GM23248 (cell line): ENCODE results near the gene MAP4K1. TPM values are rescaled to one million over a fixed set of nuclear protein-coding genes. Genes with fewer than 3 reads are reported as not detected.
A peak's percentile ranks its signal among the peaks of the same experiment; 100 is the strongest.

Source experiments
- DNase-seq: peaks from one replicate; pipeline ENCODE4 v3.0.0-alpha.2; 2015
- H2AFZ ChIP-seq: fragments of 200-600 bp; sonication (generic); 2 replicates; pipeline ENCODE4 v1.6.1; 2016; ENCODE audit warnings: antibody characterized with exemption
- H3F3A ChIP-seq: fragments of 200-600 bp; sonication (generic); 2 replicates; pipeline ENCODE4 v1.6.1; 2016; ENCODE audit warnings: mild to moderate bottlenecking, antibody characterized with exemption, mixed run types; ENCODE audit not compliant: insufficient read depth
- H3K27ac ChIP-seq: fragments of 200-600 bp; sonication (generic); 2 replicates; pipeline ENCODE4 v1.5.1; 2016; ENCODE audit warnings: mild to moderate bottlenecking
- H3K27me3 ChIP-seq: fragments of 200-600 bp; sonication (generic); replicated peaks from 2 replicates; pipeline ENCODE4 v1.6.1; 2016; ENCODE audit warnings: mild to moderate bottlenecking; ENCODE audit not compliant: insufficient read depth
- H3K36me3 ChIP-seq: fragments of 200-600 bp; sonication (generic); 2 replicates; pipeline ENCODE4 v1.6.1; 2016; ENCODE audit warnings: low read depth, mild to moderate bottlenecking
- H3K4me1 ChIP-seq: fragments of 200-600 bp; sonication (generic); 2 replicates; pipeline ENCODE4 v1.6.1; 2016; ENCODE audit warnings: mild to moderate bottlenecking; ENCODE audit not compliant: insufficient read depth
- H3K4me2 ChIP-seq: fragments of 200-600 bp; sonication (generic); one replicate; pipeline ENCODE4 v1.6.1; 2016; ENCODE audit warnings: mild to moderate bottlenecking; ENCODE audit not compliant: unreplicated experiment
- H3K4me3 ChIP-seq: fragments of 200-600 bp; sonication (generic); 2 replicates; pipeline ENCODE4 v1.5.1; 2016; ENCODE audit warnings: mild to moderate bottlenecking
- H3K79me2 ChIP-seq: fragments of 200-600 bp; sonication (generic); 2 replicates; pipeline ENCODE4 v1.6.1; 2016; ENCODE audit warnings: mild to moderate bottlenecking; ENCODE audit not compliant: insufficient read depth
- H3K9ac ChIP-seq: fragments of 200-600 bp; sonication (generic); 2 replicates; pipeline ENCODE4 v1.6.1; 2016; ENCODE audit warnings: mild to moderate bottlenecking
- H3K9me2 ChIP-seq: fragments of 200-600 bp; sonication (generic); 2 replicates; pipeline ENCODE4 v1.6.1; 2016; ENCODE audit warnings: mixed run types, mild to moderate bottlenecking, moderate library complexity; ENCODE audit not compliant: insufficient read depth
- H3K9me3 ChIP-seq: fragments of 200-600 bp; sonication (generic); one replicate; pipeline ENCODE4 v1.6.1; 2017; ENCODE audit warnings: low read depth
- H4K20me1 ChIP-seq: fragments of 200-600 bp; sonication (generic); 2 replicates; pipeline ENCODE4 v1.6.0; 2016; ENCODE audit not compliant: insufficient read depth
- EZH2 ChIP-seq: fragments of 200-600 bp; sonication (generic); IDR thresholded peaks from 2 replicates; pipeline ENCODE4 v1.6.1; 2018; ENCODE audit warnings: antibody characterized with exemption, mild to moderate bottlenecking; ENCODE audit not compliant: insufficient read depth, poor library complexity, severe bottlenecking
- EZH2phosphoT487 ChIP-seq: fragments of 200-600 bp; sonication (generic); IDR thresholded peaks from 2 replicates; pipeline ENCODE4 v1.6.1; 2018; ENCODE audit warnings: antibody characterized with exemption, moderate library complexity, mild to moderate bottlenecking, low read depth; ENCODE audit not compliant: insufficient read depth
- WGBS, 2 experiments: methylation state at CpG; one replicate each; pipeline ENCODE4 v1.1.6; 2015 to 2017; ENCODE audit warnings: low lambda C conversion rate in 2 of 2, low coverage in 1 of 2; ENCODE audit errors: missing lambda C conversion rate in 2 of 2; 5-methylcytosine and 5-hydroxymethylcytosine counted together
- in situ Hi-C: fragments of 300-500 bp; cut with MboI; formaldehyde crosslinking; loops from 2 replicates; pipeline ENCODE4 v1.15.0; 2020
- polyA plus RNA-seq: library from polyadenylated mRNA; unstranded; fragments of >200 nt; fragmentation: Nextera tagmentation; extraction: Ambion mirVana; gene quantifications from 2 replicates; pipeline ENCODE4 v1.2.1, GENCODE V29; 2016
- total RNA-seq: library from RNA; depleted of rRNA; stranded (reverse); fragments of >200 nt; shearing (Covaris generic); gene quantifications from 2 replicates; pipeline ENCODE4 v1.2.3, GENCODE V29; 2014

MAP4K1 gene
- total and polyA plus RNA-seq, 2 experiments from 2014 or later: 0.63 TPM; not detected in 1

GRCh38 chr19:38618590-38619360 lies 1.0 kb upstream of the MAP4K1 start, which contains the start of gene EIF3K:
EIF3K (plus strand) TSS chr19:38619188; CDS start chr19:38619269, 81 bp downstream.
- peak; percentile 99 for DNase-seq
- Histone ChIP-seq H4K20me1 (no peaks in the 10 kb centered on the region), H3K4me2 (peak within 1 kb of the TSS; percentile 100), H3K9me3 (no peaks in the 10 kb centered on the region), H2AFZ (peak within 1 kb of the TSS; percentile 95), H3K4me1 (0 out of 2 replicates have a peak, but pooled peaks cover 8% of the 10 kb centered on the region), H3K27ac (peak within 1 kb of the TSS; percentile 51), H3K9me2 (no peaks in the 10 kb centered on the region), H3K9ac (peak within 1 kb of the TSS; percentile 94), H3K27me3 (no peaks in the 10 kb centered on the region), H3F3A (no peaks in the 10 kb centered on the region), H3K4me3 (peak within 1 kb of the TSS; percentile 87), H3K36me3 (peaks cover 14% of the 10 kb centered on the region), H3K79me2 (peaks cover 33% of the 10 kb centered on the region)
- WGBS, 2 experiments: 1 to 2% methylated on average over 64 of the region's 64 CpGs
- in situ Hi-C loops: no loop called here
- TF ChIP-seq EZH2: no peak
- TF ChIP-seq EZH2phosphoT487: no peak

GRCh38 chr19:38617283-38617763 lies 430 bp downstream of the MAP4K1 start:
- Histone ChIP-seq H2AFZ (no peak overlapping the region; the same call in 1 of the 2 replicates), H3K9me3 (no peaks in the 10 kb centered on the region), H3K36me3 (peaks cover 11% of the 10 kb centered on the region), H3K4me2 (no peak overlapping the region), H3K27ac (no peak overlapping the region), H3K9me2 (no peaks in the 10 kb centered on the region), H3F3A (no peaks in the 10 kb centered on the region), H3K79me2 (peaks cover 32% of the 10 kb centered on the region), H3K9ac (no peak overlapping the region), H3K27me3 (no peaks in the 10 kb centered on the region), H3K4me3 (no peak overlapping the region), H3K4me1 (0 out of 2 replicates have a peak, but pooled peaks cover 8% of the 10 kb centered on the region), H4K20me1 (no peaks in the 10 kb centered on the region)
- WGBS, 2 experiments: 83 to 93% methylated on average over 9 of the region's 9 CpGs
- in situ Hi-C loops: no loop called here
- no peak for DNase-seq
- TF ChIP-seq EZH2phosphoT487 (no peak), EZH2 (no peak)

GRCh38 chr19:38616265-38616664 lies 1.5 kb downstream of the MAP4K1 start:
- TF ChIP-seq EZH2: no peak
- TF ChIP-seq EZH2phosphoT487: no peak
- WGBS, 2 experiments: 93 to 99% methylated on average over 6 of the region's 6 CpGs
- H3K4me1 ChIP-seq: 0 out of 2 replicates have a peak, but pooled peaks cover 8% of the 10 kb centered on the region
- no peak overlapping the region for H3K4me3 ChIP-seq
- no peak overlapping the region for H3K4me2 ChIP-seq
- no peaks in the 10 kb centered on the region for H4K20me1 ChIP-seq
- H3F3A ChIP-seq: no peaks in the 10 kb centered on the region
- peaks cover 2% of the 10 kb centered on the region for H3K36me3 ChIP-seq
- no peak overlapping the region for H2AFZ ChIP-seq
- no peak overlapping the region for H3K27ac ChIP-seq
- H3K27me3 ChIP-seq: no peaks in the 10 kb centered on the region
- no peaks in the 10 kb centered on the region for H3K9me2 ChIP-seq
- no peak overlapping the region for H3K9ac ChIP-seq
- peaks cover 23% of the 10 kb centered on the region for H3K79me2 ChIP-seq
- DNase-seq: no peak
- in situ Hi-C loops: no loop called here
- H3K9me3 ChIP-seq: no peaks in the 10 kb centered on the region

GRCh38 chr19:38615007-38615581 lies 2.7 kb downstream of the MAP4K1 start:
- no peaks in the 10 kb centered on the region for H3K36me3 ChIP-seq
- no peak overlapping the region for H3K4me2 ChIP-seq
- H4K20me1 ChIP-seq: no peaks in the 10 kb centered on the region
- DNase-seq: no peak
- TF ChIP-seq EZH2: no peak
- TF ChIP-seq EZH2phosphoT487: no peak
- 49 to 62% methylated on average over 6 to 7 of the region's 7 CpGs for WGBS, 2 experiments
- H3K79me2 ChIP-seq: peaks cover 11% of the 10 kb centered on the region
- H3K4me3 ChIP-seq: no peak overlapping the region
- in situ Hi-C loops: no loop called here
- no peaks in the 10 kb centered on the region for H3K9me2 ChIP-seq
- no peak overlapping the region for H3K9ac ChIP-seq
- no peak overlapping the region for H3K27ac ChIP-seq
- H2AFZ ChIP-seq: no peak overlapping the region
- no peaks in the 10 kb centered on the region for H3K9me3 ChIP-seq
- 0 out of 2 replicates have a peak, but pooled peaks cover 5% of the 10 kb centered on the region for H3K4me1 ChIP-seq
- no peaks in the 10 kb centered on the region for H3K27me3 ChIP-seq
- H3F3A ChIP-seq: no peaks in the 10 kb centered on the region
